ENCODE measurements around the gene LRWD1. TPM values are rescaled to one million over a fixed set of nuclear protein-coding genes. Genes with fewer than 3 reads are reported as not detected.

LRWD1 gene
- total and polyA plus RNA-seq, 2 donors (not counting 1 experiment from before 2014, with no cell fraction given), result 58.2 to 83.7 TPM

- H3K79me2 ChIP-seq (ENCODE audit: control insufficient read depth, insufficient read depth, low read length), result peaks cover 6% of the 10 kb centered on the region
- peaks cover 6% of the 10 kb centered on the region for H4K20me1 ChIP-seq (ENCODE audit: control insufficient read depth, insufficient read depth, low read length, poor library complexity, severe bottlenecking)
- H3K4me1 ChIP-seq (ENCODE audit: control insufficient read depth in 2 of 2, insufficient read depth in 2 of 2, low read length in 2 of 2), result no peaks in the 10 kb centered on the region
- H3K4me3 Mint-ChIP-seq, result no peak overlapping the region
- no peaks in the 10 kb centered on the region for H3K27me3 Mint-ChIP-seq
- no peak overlapping the region for H3K27ac ChIP-seq (ENCODE audit: low read length in 2 of 2)
- no peaks in the 10 kb centered on the region for H3K9me3 Mint-ChIP-seq (ENCODE audit: insufficient read depth)
- no peaks in the 10 kb centered on the region for H3K9me3 ChIP-seq (ENCODE audit: control extremely low read depth in 1 of 3, control insufficient read depth in 2 of 3, insufficient read depth in 1 of 3, low read length in 2 of 3)
- H3K9ac ChIP-seq (ENCODE audit: low read length), result no peak overlapping the region
- no peaks in the 10 kb centered on the region for H3K27me3 ChIP-seq (replicated peaks in 1 of 4; ENCODE audit: control extremely low read depth in 1 of 4, control insufficient read depth in 3 of 4, insufficient read depth in 4 of 4, low read length in 3 of 4)
- intact Hi-C loops (cut with micrococcal nuclease), result no loop called here
- H3K4me3 ChIP-seq (ENCODE audit: control extremely low read depth in 1 of 5, extremely low read depth in 1 of 5, insufficient read depth in 1 of 5, low read depth in 2 of 5, low read length in 4 of 5), result no peak overlapping the region
- ATAC-seq (ENCODE audit: low read depth) (no peak), DNase-seq (no peak)
- H3K36me3 ChIP-seq (replicated peaks in 1 of 2; ENCODE audit: control extremely low read depth in 1 of 2, control insufficient read depth in 1 of 2, extremely low read depth in 1 of 2, insufficient read depth in 2 of 2, low read length in 1 of 2), result peaks cover 0 to 45% of the 10 kb centered on the region in 2 experiments
- H2AFZ ChIP-seq (ENCODE audit: insufficient read depth, low read depth, low read length, poor library complexity, severe bottlenecking), result no peak overlapping the region
- H3K4me1 Mint-ChIP-seq, result no peaks in the 10 kb centered on the region
- TF ChIP-seq CTCF (IDR thresholded peaks at IDR 0.05) (no peak), EZH2 (IDR thresholded peaks at IDR 0.05; ENCODE audit: borderline replicate concordance, insufficient read depth, low read depth, low read length, poor library complexity, severe bottlenecking) (no peak)
- H3K27ac Mint-ChIP-seq, result peak overlapping the region; percentile 10
- CTCF ChIA-PET, result interaction anchor here (0.9 to 1.5 kb wide), 2 partner anchors 9 to 230 kb away, joined by 3 to 4 read pairs; no protein-coding TSS in a partner anchor
- POLR2A ChIA-PET, result interaction anchor here (0.6 kb wide), 1 partner anchor 24 kb away, joined by 3 read pairs; no protein-coding TSS in a partner anchor
- WGBS (ENCODE audit: insufficient coverage), result 88% methylated on average over 23 of the region's 31 CpGs
- H3K4me2 ChIP-seq (replicated peaks; ENCODE audit: low read depth, low read length, poor library complexity, severe bottlenecking), result no peak overlapping the region
Observed at GRCh38 chr7:102472126-102473041, 7.6 kb downstream of the LRWD1 start.

Data from B cell (primary cell).